WTC11 (cell line): ENCODE results near the gene RABAC1. TPM values are rescaled to one million over a fixed set of nuclear protein-coding genes. Genes with fewer than 3 reads are reported as not detected.

Source experiments
- ATAC-seq: fragments of 200-7000 bp; cut with Tn5 transposase; 2 replicates; pipeline ENCODE4 v1.10.0; 2021; ENCODE audit warnings: mild to moderate bottlenecking, moderate library complexity
- CTCF ChIA-PET: fragments of 300-600 bp; sonication (Branson Sonifier 250); formaldehyde crosslinking; loops from one replicate; lab custom pipeline; 2021; ENCODE audit warnings: antibody characterized with exemption; lab: Charles Lee
- POLR2A ChIA-PET: fragments of 350-600 bp; sonication (Branson Sonifier 250); formaldehyde crosslinking; loops from one replicate; lab custom pipeline; 2021; ENCODE audit warnings: antibody characterized with exemption; lab: Charles Lee
- DNase-seq: peaks from one replicate; pipeline ENCODE4 v3.0.0; 2021; ENCODE audit warnings: low spot score
- H3K27ac Mint-ChIP-seq: 2 replicates; pipeline ENCODE4 v1.8.0; 2021; ENCODE audit warnings: mixed read lengths
- H3K27me3 Mint-ChIP-seq: 2 replicates; pipeline ENCODE4 v1.8.0; 2021; ENCODE audit warnings: low read depth, mild to moderate bottlenecking, moderate library complexity, mixed read lengths
- H3K36me3 Mint-ChIP-seq: 2 replicates; pipeline ENCODE4 v1.8.0; 2021; ENCODE audit warnings: mixed read lengths
- H3K4me1 Mint-ChIP-seq: 2 replicates; pipeline ENCODE4 v1.8.0; 2022; ENCODE audit warnings: mixed read lengths
- H3K4me3 Mint-ChIP-seq: 2 replicates; pipeline ENCODE4 v1.8.0; 2021; ENCODE audit warnings: mild to moderate bottlenecking, moderate library complexity, mixed read lengths
- H3K9me3 Mint-ChIP-seq: 2 replicates; pipeline ENCODE4 v1.8.0; 2021; ENCODE audit warnings: mixed read lengths
- ATF2 ChIP-seq: sonication (generic); formaldehyde crosslinking; IDR thresholded peaks from 2 replicates; pipeline ENCODE4 v1.8.1; 2022; ENCODE audit warnings: low read depth, missing genetic modification reagents, borderline replicate concordance
- ATF3 ChIP-seq: sonication (generic); formaldehyde crosslinking; conservative IDR thresholded peaks from 2 replicates; pipeline ENCODE4 v1.8.1; 2022; ENCODE audit warnings: mild to moderate bottlenecking, missing genetic modification reagents
- CBFB ChIP-seq: sonication (generic); formaldehyde crosslinking; IDR thresholded peaks from 2 replicates; pipeline ENCODE4 v1.8.1; 2022; ENCODE audit warnings: mild to moderate bottlenecking, low read depth, missing genetic modification reagents
- MLX ChIP-seq: sonication (generic); formaldehyde crosslinking; IDR thresholded peaks from 2 replicates; pipeline ENCODE4 v1.8.1; 2023; ENCODE audit warnings: mild to moderate bottlenecking, missing genetic modification reagents, moderate library complexity
- NFATC4 ChIP-seq: fragments of 250-450 bp; sonication (Bioruptor Pico); IDR thresholded peaks from 2 replicates; pipeline ENCODE4 v1.9.0; 2021; ENCODE audit warnings: mild to moderate bottlenecking
- NFYB ChIP-seq: sonication (generic); formaldehyde crosslinking; conservative IDR thresholded peaks from 2 replicates; pipeline ENCODE4 v1.8.0; 2022; ENCODE audit warnings: low read depth, missing genetic modification reagents
- NR1H2 ChIP-seq: sonication (generic); formaldehyde crosslinking; IDR thresholded peaks from 2 replicates; pipeline ENCODE4 v1.9.0; 2021; ENCODE audit warnings: mild to moderate bottlenecking, moderate library complexity, missing genetic modification reagents
- OVOL2 ChIP-seq: fragments of 250-450 bp; sonication (Bioruptor Pico); IDR thresholded peaks from 2 replicates; pipeline ENCODE4 v1.9.0; 2021; ENCODE audit warnings: mild to moderate bottlenecking, borderline replicate concordance
- SMAD3 ChIP-seq: sonication (generic); formaldehyde crosslinking; IDR thresholded peaks from 2 replicates; pipeline ENCODE4 v1.8.0; 2022; ENCODE audit warnings: missing genetic modification reagents, mild to moderate bottlenecking, borderline replicate concordance
- STAT6 ChIP-seq: sonication (generic); formaldehyde crosslinking; conservative IDR thresholded peaks from 2 replicates; pipeline ENCODE4 v1.8.1; 2023; ENCODE audit warnings: mild to moderate bottlenecking, low read depth, missing genetic modification reagents, moderate library complexity
- TCF7 ChIP-seq: sonication (generic); formaldehyde crosslinking; IDR thresholded peaks from 2 replicates; pipeline ENCODE4 v1.8.0; 2022; ENCODE audit warnings: mild to moderate bottlenecking, low read depth, missing genetic modification reagents, moderate library complexity
- USF1 ChIP-seq: sonication (generic); formaldehyde crosslinking; IDR thresholded peaks from 2 replicates; pipeline ENCODE4 v1.8.0; 2022; ENCODE audit warnings: mild to moderate bottlenecking, missing genetic modification reagents
- ZBTB21 ChIP-seq: sonication (generic); formaldehyde crosslinking; IDR thresholded peaks from 2 replicates; pipeline ENCODE4 v1.8.1; 2023; ENCODE audit warnings: mild to moderate bottlenecking, missing genetic modification reagents, borderline replicate concordance
- ZMAT4 ChIP-seq: fragments of 250-450 bp; sonication (Bioruptor Pico); IDR thresholded peaks from 2 replicates; pipeline ENCODE4 v1.9.0; 2021; ENCODE audit warnings: mild to moderate bottlenecking
- ZNF396 ChIP-seq: fragments of 250-450 bp; sonication (Bioruptor Pico); IDR thresholded peaks from 2 replicates; pipeline ENCODE4 v1.8.0; 2021; ENCODE audit warnings: mild to moderate bottlenecking, moderate library complexity, borderline replicate concordance
- ZNF423 ChIP-seq: fragments of 250-450 bp; sonication (Bioruptor Pico); IDR thresholded peaks from 2 replicates; pipeline ENCODE4 v2.1.2; 2022; ENCODE audit warnings: mild to moderate bottlenecking, moderate library complexity
- ZNF532 ChIP-seq: fragments of 250-450 bp; sonication (Bioruptor Pico); IDR thresholded peaks from 2 replicates; pipeline ENCODE4 v1.9.0; 2021; ENCODE audit warnings: mild to moderate bottlenecking, borderline replicate concordance
- total RNA-seq: library from RNA; stranded (reverse); gene quantifications from 3 replicates; pipeline ENCODE4 v1.2.3, GENCODE V29; 2021

Gene RABAC1
- total RNA-seq, 1 experiment from 2014 or later, result 159 TPM

- TF ChIP-seq STAT6 (CRISPR knock-in tag), result no peak
These were observed 49.4 kb downstream of the RABAC1 start (continued) for GRCh38 chr19:41909706-41910105.

GRCh38 chr19:41908724-41909464, 50.2 kb downstream of the RABAC1 start:
- Mint-ChIP-seq H3K36me3 (0 out of 2 replicates have a peak, but pooled peaks cover 6% of the 10 kb centered on the region), H3K4me3 (no peak overlapping the region), H3K9me3 (no peaks in the 10 kb centered on the region), H3K4me1 (peaks cover 9% of the 10 kb centered on the region), H3K27me3 (peaks cover 7% of the 10 kb centered on the region), H3K27ac (no peak overlapping the region)
- no peak for DNase-seq
- POLR2A ChIA-PET, result interaction anchor here (0.9 kb wide), 1 partner anchor 14 kb away, joined by 4 read pairs; no protein-coding TSS in a partner anchor
- CTCF ChIA-PET, result interaction anchor here (1.2 to 1.7 kb wide), 3 partner anchors 13 to 36 kb away, joined by 3 to 7 read pairs (median 4); no protein-coding TSS in a partner anchor
- TF ChIP-seq ZMAT4 (CRISPR knock-in tag) (no peak), SMAD3 (CRISPR knock-in tag) (no peak), ATF3 (CRISPR knock-in tag) (no peak), NFYB (CRISPR knock-in tag) (no peak), ZNF396 (no peak), OVOL2 (CRISPR knock-in tag) (no peak), ZNF423 (CRISPR knock-in tag) (no peak), NFATC4 (CRISPR knock-in tag) (no peak), ZBTB21 (CRISPR knock-in tag) (no peak), NR1H2 (CRISPR knock-in tag) (no peak), ATF2 (no peak), TCF7 (CRISPR knock-in tag) (no peak), MLX (CRISPR knock-in tag) (no peak), ZNF532 (CRISPR knock-in tag) (no peak), USF1 (CRISPR knock-in tag) (no peak), CBFB (CRISPR knock-in tag) (no peak)
- ATAC-seq, result no peak
